Endothelial cell of umbilical vein (primary cell): ENCODE results near the gene FARP2. TPM values are rescaled to one million over a fixed set of nuclear protein-coding genes. Genes with fewer than 3 reads are reported as not detected.

Experiments
- BruUV-seq: library from RNA; stranded (reverse); fragments of 400-500 nt; replicated peaks from 2 replicates; lab custom pipeline; 2021; lab: Mats Ljungman, UMichigan
- CTCF ChIA-PET: fragments of 300-600, 350-600 bp; sonication (Branson Sonifier 250); formaldehyde crosslinking; loops from one replicate; lab custom pipeline; 2021; ENCODE audit warnings: antibody characterized with exemption, inconsistent platforms; lab: Charles Lee
- POLR2A ChIA-PET: fragments of 300-600, 350-600 bp; sonication (Branson Sonifier 250); formaldehyde crosslinking; loops from one replicate; lab custom pipeline; 2021; ENCODE audit warnings: antibody characterized with exemption, inconsistent platforms; lab: Charles Lee
- DNase-seq: peaks from one replicate; pipeline ENCODE4 v3.0.0-alpha.2; 2011; ENCODE audit warnings: low read depth, low spot score
- FAIRE-seq: peaks from 2 replicates; lab custom pipeline; 2011; peaks lifted over from hg19 to GRCh38; lab: Jason Lieb, UNC
- H2AFZ ChIP-seq: 2 replicates; pipeline ENCODE4 v1.6.0; 2012; ENCODE audit warnings: low read depth, low read length, control low read depth, inconsistent platforms
- H3K27ac ChIP-seq: 2 replicates; pipeline ENCODE4 v1.5.1; 2011; ENCODE audit warnings: low read depth, mild to moderate bottlenecking, control low read depth, low read length, moderate library complexity; ENCODE audit not compliant: insufficient read depth
- H3K27me3 ChIP-seq, 2 experiments: 2 replicates each; pipeline versions ENCODE4 v1.6.0 to v1.6.1; 2011; ENCODE audit warnings: low read length in 2 of 2, mixed read lengths in 1 of 2; ENCODE audit not compliant: control insufficient read depth in 2 of 2, insufficient read depth in 2 of 2
- H3K36me3 ChIP-seq, 2 experiments: 2 replicates in 1 of 2; 3 replicates in 1 of 2; pipeline ENCODE4 v1.5.1; 2011; ENCODE audit warnings: low read length in 2 of 2, mild to moderate bottlenecking in 1 of 2, moderate library complexity in 1 of 2; ENCODE audit not compliant: control insufficient read depth in 2 of 2, insufficient read depth in 2 of 2; ENCODE audit errors: extremely low read depth in 1 of 2
- H3K4me1 ChIP-seq: 3 replicates; pipeline ENCODE4 v1.5.1; 2011; ENCODE audit warnings: mild to moderate bottlenecking, low read length; ENCODE audit not compliant: control insufficient read depth, insufficient read depth; ENCODE audit errors: extremely low read depth
- H3K4me2 ChIP-seq: 2 replicates; pipeline ENCODE4 v1.6.1; 2011; ENCODE audit warnings: low read length, control low read depth, mixed read lengths; ENCODE audit not compliant: insufficient read depth
- H3K4me3 ChIP-seq, 3 experiments: fragments of 200-600 bp in 1 of 3; sonication (generic), shearing (Covaris generic) in 1 of 3; replicated peaks in 1 of 3; 2 replicates each; pipeline ENCODE4 v1.5.1; 2011 to 2016; ENCODE audit warnings: control low read depth in 3 of 3, low read length in 3 of 3, mild to moderate bottlenecking in 2 of 3, inconsistent platforms in 1 of 3, low read depth in 1 of 3, moderate library complexity in 1 of 3; ENCODE audit not compliant: insufficient read depth in 1 of 3
- H3K79me2 ChIP-seq: 2 replicates; pipeline ENCODE4 v1.6.0; 2012; ENCODE audit warnings: low read length, inconsistent platforms; ENCODE audit not compliant: control insufficient read depth, insufficient read depth
- H3K9ac ChIP-seq: replicated peaks from 2 replicates; pipeline ENCODE3; 2011; ENCODE audit warnings: low read length, control low read depth; ENCODE audit not compliant: insufficient read depth; ENCODE audit errors: extremely low read depth
- H3K9me1 ChIP-seq: replicated peaks from 3 replicates; pipeline ENCODE4 v1.6.0; 2011; ENCODE audit warnings: mild to moderate bottlenecking, low read length; ENCODE audit not compliant: control insufficient read depth, insufficient read depth; ENCODE audit errors: extremely low read depth
- H3K9me3 ChIP-seq: replicated peaks from 2 replicates; pipeline ENCODE4 v1.5.1; 2012; ENCODE audit warnings: low read length, inconsistent platforms; ENCODE audit not compliant: control insufficient read depth, insufficient read depth
- H4K20me1 ChIP-seq: replicated peaks from 2 replicates; pipeline ENCODE3; 2011; ENCODE audit warnings: mild to moderate bottlenecking, low read length; ENCODE audit not compliant: control insufficient read depth, insufficient read depth; ENCODE audit errors: extremely low read depth
- CTCF ChIP-seq, 2 donors: IDR thresholded peaks; 1 replicate in 1 of 2; 2 replicates in 1 of 2; pipeline ENCODE4 v1.5.1; 2011; ENCODE audit warnings: low read length in 2 of 2, mild to moderate bottlenecking in 2 of 2, moderate library complexity in 2 of 2, control low read depth in 1 of 2, inconsistent platforms in 1 of 2, low read depth in 1 of 2; ENCODE audit not compliant: insufficient read depth in 1 of 2; ENCODE audit errors: extremely low read depth in 1 of 2
- EZH2 ChIP-seq: IDR thresholded peaks from 2 replicates; pipeline ENCODE4 v1.6.1; 2012; ENCODE audit warnings: borderline replicate concordance, low read depth, mild to moderate bottlenecking, moderate library complexity, low read length, inconsistent platforms; ENCODE audit not compliant: severe bottlenecking
- FOS ChIP-seq: IDR thresholded peaks from 2 replicates; pipeline ENCODE4 v1.6.1; 2011; ENCODE audit warnings: mild to moderate bottlenecking, low read length, moderate library complexity, borderline replicate concordance; ENCODE audit not compliant: insufficient read depth
- GATA2 ChIP-seq: IDR thresholded peaks from 2 replicates; pipeline ENCODE4 v1.7.0; 2011; ENCODE audit warnings: low read depth, mild to moderate bottlenecking, moderate library complexity, mixed read lengths, low read length; ENCODE audit not compliant: insufficient read length, insufficient read depth
- JUN ChIP-seq: IDR thresholded peaks from 2 replicates; pipeline ENCODE4 v1.6.1; 2011; ENCODE audit warnings: borderline replicate concordance, low read depth; ENCODE audit not compliant: insufficient read length, insufficient read depth
- MAX ChIP-seq: IDR thresholded peaks from 2 replicates; pipeline ENCODE4 v1.6.1; 2011; ENCODE audit not compliant: insufficient read depth, insufficient read length
- MYC ChIP-seq: IDR thresholded peaks from one replicate; pipeline ENCODE4 v1.6.1; 2011; ENCODE audit warnings: mild to moderate bottlenecking, low read depth, low read length
- POLR2A ChIP-seq: IDR thresholded peaks from 2 replicates; pipeline ENCODE4 v1.6.1; 2012; ENCODE audit warnings: low read depth, mild to moderate bottlenecking, control low read depth, low read length
- POLR2AphosphoS5 ChIP-seq: IDR thresholded peaks from 2 replicates; pipeline ENCODE4 v1.6.1; 2012; ENCODE audit warnings: low read depth, mild to moderate bottlenecking, control low read depth, low read length, moderate library complexity; ENCODE audit not compliant: insufficient read depth
- dilution Hi-C: fragments of 300-500 bp; cut with MboI; formaldehyde crosslinking; loops from one replicate; pipeline ENCODE4 v1.15.0; 2019; ENCODE audit warnings: low sequenced_read_pairs; ENCODE audit not compliant: extremely low pct_ligation_motif_present
- intact Hi-C: fragments of 100-400 bp; cut with micrococcal nuclease; formaldehyde crosslinking; loops from one replicate; pipeline ENCODE4 v1.10.0; 2022
- polyA plus RNA-seq, 4 experiments: library from polyadenylated mRNA; depleted of rRNA in 3 of 4; stranded (reverse) in 3 of 4; unstranded in 1 of 4; fragments of >200 nt; gene quantifications; 2 replicates each; pipeline versions ENCODE4 v1.2.1 to v1.2.3, GENCODE V29; 2011 to 2012; ENCODE audit warnings: missing spikeins in 1 of 4
- total RNA-seq: library from RNA; stranded (reverse); gene quantifications from 2 replicates; pipeline ENCODE4 v1.2.3, GENCODE V29; 2021

Gene FARP2
- total and polyA plus RNA-seq, 2 donors (not counting 3 experiments of a cell fraction or from before 2014, with no cell fraction given) = 15.3 to 45.3 TPM

- Histone ChIP-seq H2AFZ (no peak overlapping the region), H3K79me2 (no peaks in the 10 kb centered on the region), H3K9ac (no peak overlapping the region), H4K20me1 (no peaks in the 10 kb centered on the region), H3K27ac (no peak overlapping the region), H3K4me1 (no peaks in the 10 kb centered on the region), H3K4me3 (no peak overlapping the region), H3K4me2 (no peak overlapping the region), H3K9me1 (no peaks in the 10 kb centered on the region), H3K9me3 (no peaks in the 10 kb centered on the region), H3K27me3 (no peaks in the 10 kb centered on the region), H3K36me3 (peaks cover 35 to 52% of the 10 kb centered on the region in 2 experiments)
- TF ChIP-seq POLR2AphosphoS5 (no peak), JUN (no peak), GATA2 (no peak), CTCF (IDR thresholded peaks at IDR 0.05; ENCODE audit: extremely low read depth in 1 of 2, insufficient read depth in 1 of 2, low read depth in 1 of 2, low read length in 2 of 2) (no peak), EZH2 (no peak), MYC (no peak), MAX (no peak), POLR2A (no peak), FOS (no peak)
- ChIA-PET POLR2A (no interaction called here), CTCF (no interaction called here)
- DNase-seq (no peak), FAIRE-seq (no peak)
- BruUV-seq = no TSS peak
- dilution Hi-C loops = no loop called here
- intact Hi-C loops = no loop called here
Observed at GRCh38 chr2:241349941-241350340, 6.1 kb upstream of the FARP2 start.
